Measurements from ENCODE around the gene RBMS2.

The RBMS2 gene

GRCh38 chr12:56590237-56590830 is 68.7 kb downstream of the RBMS2 start:
- Histone ChIP-seq H3K79me2 (ENCODE audit: control insufficient read depth, insufficient read depth, low read length) (no peaks in the 10 kb centered on the region), H3K4me2 (ENCODE audit: low read length) (no peak overlapping the region), H3K4me3 (ENCODE audit: low read length) (no peak overlapping the region), H2AK5ac (ENCODE audit: low read length) (no peak overlapping the region), H3K4ac (ENCODE audit: low read depth, low read length) (no peak overlapping the region), H3K9ac (ENCODE audit: low read length) (no peak overlapping the region), H3K56ac (ENCODE audit: low read length) (no peak overlapping the region), H3K27me3 (ENCODE audit: insufficient read depth, low read length, poor library complexity) (no peaks in the 10 kb centered on the region), H4K5ac (ENCODE audit: low read length) (no peak overlapping the region), H3K27ac (ENCODE audit: low read depth, low read length) (no peak overlapping the region), H3K4me1 (ENCODE audit: control insufficient read depth, low read depth, low read length) (no peaks in the 10 kb centered on the region), H2BK5ac (ENCODE audit: low read length) (no peak overlapping the region), H3K36me3 (ENCODE audit: control insufficient read depth, insufficient read depth, low read length) (peaks cover 4% of the 10 kb centered on the region), H4K8ac (ENCODE audit: low read depth, low read length) (no peak overlapping the region), H3K79me1 (ENCODE audit: low read length) (no peaks in the 10 kb centered on the region), H2BK120ac (ENCODE audit: low read depth, low read length) (no peak overlapping the region), H2BK15ac (replicated peaks; ENCODE audit: low read depth) (no peak overlapping the region), H3K18ac (ENCODE audit: low read length) (no peak overlapping the region), H3K23ac (ENCODE audit: low read length) (no peak overlapping the region)
- peak; percentile 77 for DNase-seq
- no CpG with 5 or more reads among the region's 3 CpGs for WGBS (ENCODE audit: extremely low coverage, insufficient coverage, low lambda C conversion rate)

- peak; percentile 33 for DNase-seq
- Histone ChIP-seq H3K4me3 (ENCODE audit: low read length) (no peak overlapping the region), H3K18ac (ENCODE audit: low read length) (no peak overlapping the region), H2BK120ac (ENCODE audit: low read depth, low read length) (no peak overlapping the region), H3K36me3 (ENCODE audit: control insufficient read depth, insufficient read depth, low read length) (peaks cover 6% of the 10 kb centered on the region), H2AK5ac (ENCODE audit: low read length) (no peak overlapping the region), H3K27me3 (ENCODE audit: insufficient read depth, low read length, poor library complexity) (no peaks in the 10 kb centered on the region), H3K79me2 (ENCODE audit: control insufficient read depth, insufficient read depth, low read length) (no peaks in the 10 kb centered on the region), H4K5ac (ENCODE audit: low read length) (no peak overlapping the region), H2BK5ac (ENCODE audit: low read length) (no peak overlapping the region), H3K23ac (ENCODE audit: low read length) (no peak overlapping the region), H3K56ac (ENCODE audit: low read length) (no peak overlapping the region), H4K8ac (ENCODE audit: low read depth, low read length) (no peak overlapping the region), H3K9ac (ENCODE audit: low read length) (no peak overlapping the region), H3K27ac (ENCODE audit: low read depth, low read length) (no peak overlapping the region), H2BK15ac (replicated peaks; ENCODE audit: low read depth) (no peak overlapping the region), H3K4me2 (ENCODE audit: low read length) (no peak overlapping the region), H3K79me1 (ENCODE audit: low read length) (no peaks in the 10 kb centered on the region), H3K4me1 (ENCODE audit: control insufficient read depth, low read depth, low read length) (no peaks in the 10 kb centered on the region), H3K4ac (ENCODE audit: low read depth, low read length) (no peak overlapping the region)
- no CpG with 5 or more reads among the region's 5 CpGs for WGBS (ENCODE audit: extremely low coverage, insufficient coverage, low lambda C conversion rate)
Observed at GRCh38 chr12:56591126-56591525, 69.5 kb downstream of the RBMS2 start.

GRCh38 chr12:56591961-56592360 is 70.3 kb downstream of the RBMS2 start:
- Histone ChIP-seq H4K5ac (ENCODE audit: low read length) (no peak overlapping the region), H4K8ac (ENCODE audit: low read depth, low read length) (no peak overlapping the region), H3K27me3 (ENCODE audit: insufficient read depth, low read length, poor library complexity) (no peaks in the 10 kb centered on the region), H2BK5ac (ENCODE audit: low read length) (no peak overlapping the region), H3K56ac (ENCODE audit: low read length) (no peak overlapping the region), H3K4ac (ENCODE audit: low read depth, low read length) (no peak overlapping the region), H2BK120ac (ENCODE audit: low read depth, low read length) (no peak overlapping the region), H3K79me2 (ENCODE audit: control insufficient read depth, insufficient read depth, low read length) (no peaks in the 10 kb centered on the region), H3K36me3 (ENCODE audit: control insufficient read depth, insufficient read depth, low read length) (peaks cover 6% of the 10 kb centered on the region), H3K18ac (ENCODE audit: low read length) (no peak overlapping the region), H3K4me2 (ENCODE audit: low read length) (no peak overlapping the region), H3K23ac (ENCODE audit: low read length) (no peak overlapping the region), H3K27ac (ENCODE audit: low read depth, low read length) (no peak overlapping the region), H2AK5ac (ENCODE audit: low read length) (no peak overlapping the region), H3K4me3 (ENCODE audit: low read length) (no peak overlapping the region), H3K4me1 (ENCODE audit: control insufficient read depth, low read depth, low read length) (peaks cover 1% of the 10 kb centered on the region), H2BK15ac (replicated peaks; ENCODE audit: low read depth) (no peak overlapping the region), H3K9ac (ENCODE audit: low read length) (no peak overlapping the region), H3K79me1 (ENCODE audit: low read length) (no peaks in the 10 kb centered on the region)
- no peak for DNase-seq

- Histone ChIP-seq H3K9ac (ENCODE audit: low read length) (no peak overlapping the region), H3K27me3 (ENCODE audit: insufficient read depth, low read length, poor library complexity) (no peaks in the 10 kb centered on the region), H3K79me2 (ENCODE audit: control insufficient read depth, insufficient read depth, low read length) (no peaks in the 10 kb centered on the region), H3K4ac (ENCODE audit: low read depth, low read length) (no peak overlapping the region), H3K4me2 (ENCODE audit: low read length) (no peak overlapping the region), H3K27ac (ENCODE audit: low read depth, low read length) (no peak overlapping the region), H4K5ac (ENCODE audit: low read length) (no peak overlapping the region), H2AK5ac (ENCODE audit: low read length) (no peak overlapping the region), H2BK120ac (ENCODE audit: low read depth, low read length) (no peak overlapping the region), H3K36me3 (ENCODE audit: control insufficient read depth, insufficient read depth, low read length) (peaks cover 3% of the 10 kb centered on the region), H3K4me3 (ENCODE audit: low read length) (no peak overlapping the region), H3K56ac (ENCODE audit: low read length) (peak overlapping the region; percentile 17), H3K23ac (ENCODE audit: low read length) (no peak overlapping the region), H3K4me1 (ENCODE audit: control insufficient read depth, low read depth, low read length) (peaks cover 4% of the 10 kb centered on the region), H4K8ac (ENCODE audit: low read depth, low read length) (no peak overlapping the region), H3K79me1 (ENCODE audit: low read length) (no peaks in the 10 kb centered on the region), H2BK5ac (ENCODE audit: low read length) (no peak overlapping the region), H3K18ac (ENCODE audit: low read length) (no peak overlapping the region), H2BK15ac (replicated peaks; ENCODE audit: low read depth) (no peak overlapping the region)
- no CpG with 5 or more reads among the region's 8 CpGs for WGBS (ENCODE audit: extremely low coverage, insufficient coverage, low lambda C conversion rate)
- DNase-seq, result peak; percentile 94
Observed at GRCh38 chr12:56593909-56594621, 72.4 kb downstream of the RBMS2 start.

- Histone ChIP-seq H3K9ac (ENCODE audit: low read length) (peak overlapping the region; percentile 22), H3K18ac (ENCODE audit: low read length) (no peak overlapping the region), H3K4ac (ENCODE audit: low read depth, low read length) (no peak overlapping the region), H2BK15ac (replicated peaks; ENCODE audit: low read depth) (no peak overlapping the region), H4K5ac (ENCODE audit: low read length) (no peak overlapping the region), H3K56ac (ENCODE audit: low read length) (peak overlapping the region; percentile 22), H3K79me1 (ENCODE audit: low read length) (no peaks in the 10 kb centered on the region), H3K27me3 (ENCODE audit: insufficient read depth, low read length, poor library complexity) (no peaks in the 10 kb centered on the region), H2BK5ac (ENCODE audit: low read length) (no peak overlapping the region), H2AK5ac (ENCODE audit: low read length) (no peak overlapping the region), H4K8ac (ENCODE audit: low read depth, low read length) (no peak overlapping the region), H3K36me3 (ENCODE audit: control insufficient read depth, insufficient read depth, low read length) (peaks cover 19% of the 10 kb centered on the region), H3K27ac (ENCODE audit: low read depth, low read length) (no peak overlapping the region), H3K23ac (ENCODE audit: low read length) (no peak overlapping the region), H3K4me3 (ENCODE audit: low read length) (no peak overlapping the region), H3K4me2 (ENCODE audit: low read length) (no peak overlapping the region), H3K4me1 (ENCODE audit: control insufficient read depth, low read depth, low read length) (peaks cover 4% of the 10 kb centered on the region), H2BK120ac (ENCODE audit: low read depth, low read length) (no peak overlapping the region), H3K79me2 (ENCODE audit: control insufficient read depth, insufficient read depth, low read length) (no peaks in the 10 kb centered on the region)
- DNase-seq, result peak; percentile 86
- WGBS (ENCODE audit: extremely low coverage, insufficient coverage, low lambda C conversion rate), result no CpG with 5 or more reads among the region's 3 CpGs
Observed at GRCh38 chr12:56596815-56597214, 75.2 kb downstream of the RBMS2 start.

GRCh38 chr12:56599041-56599440 is 77.4 kb downstream of the RBMS2 start:
- no peaks in the 10 kb centered on the region for H3K27me3 ChIP-seq (ENCODE audit: insufficient read depth, low read length, poor library complexity)
- H3K56ac ChIP-seq (ENCODE audit: low read length), result no peak overlapping the region
- no peak overlapping the region for H3K18ac ChIP-seq (ENCODE audit: low read length)
- H3K4me2 ChIP-seq (ENCODE audit: low read length), result no peak overlapping the region
- H3K23ac ChIP-seq (ENCODE audit: low read length), result no peak overlapping the region
- no peaks in the 10 kb centered on the region for H3K79me1 ChIP-seq (ENCODE audit: low read length)
- peaks cover 26% of the 10 kb centered on the region for H3K36me3 ChIP-seq (ENCODE audit: control insufficient read depth, insufficient read depth, low read length)
- H3K4me3 ChIP-seq (ENCODE audit: low read length), result no peak overlapping the region
- no peak overlapping the region for H2BK15ac ChIP-seq (replicated peaks; ENCODE audit: low read depth)
- H2BK120ac ChIP-seq (ENCODE audit: low read depth, low read length), result no peak overlapping the region
- WGBS (ENCODE audit: extremely low coverage, insufficient coverage, low lambda C conversion rate), result no CpG with 5 or more reads among the region's 15 CpGs
- no peaks in the 10 kb centered on the region for H3K79me2 ChIP-seq (ENCODE audit: control insufficient read depth, insufficient read depth, low read length)
- peaks cover 4% of the 10 kb centered on the region for H3K4me1 ChIP-seq (ENCODE audit: control insufficient read depth, low read depth, low read length)
- H2BK5ac ChIP-seq (ENCODE audit: low read length), result no peak overlapping the region
- no peak overlapping the region for H3K4ac ChIP-seq (ENCODE audit: low read depth, low read length)
- DNase-seq, result no peak
- no peak overlapping the region for H4K5ac ChIP-seq (ENCODE audit: low read length)
- H3K27ac ChIP-seq (ENCODE audit: low read depth, low read length), result no peak overlapping the region
- H4K8ac ChIP-seq (ENCODE audit: low read depth, low read length), result no peak overlapping the region
- no peak overlapping the region for H2AK5ac ChIP-seq (ENCODE audit: low read length)
- no peak overlapping the region for H3K9ac ChIP-seq (ENCODE audit: low read length)

All from mesendoderm (in vitro differentiated cells).